ENCODE measurements around the gene CCNDBP1. TPM values are rescaled to one million over a fixed set of nuclear protein-coding genes. Genes with fewer than 3 reads are reported as not detected.

Gene CCNDBP1
- total and polyA plus RNA-seq, 2 experiments from 2014 or later, result 23.9 to 33.5 TPM

GRCh38 chr15:43211224-43211735, 26.1 kb downstream of the CCNDBP1 start:
- no peak overlapping the region for H3K4me2 ChIP-seq
- Mint-ChIP-seq H3K4me3 (no peak overlapping the region), H3K36me3 (ENCODE audit: low read depth) (no peaks in the 10 kb centered on the region), H3K27ac (no peak overlapping the region), H3K9me3 (no peaks in the 10 kb centered on the region), H3K4me1 (peaks cover 12% of the 10 kb centered on the region; the same call in 2 of the 3 replicates), H3K27me3 (ENCODE audit: insufficient read depth, low read depth, poor library complexity) (peaks cover 12% of the 10 kb centered on the region)
- DNase-seq (ENCODE audit: low spot score) (no peak), ATAC-seq (no peak)
- no peaks in the 10 kb centered on the region for H3K9me2 ChIP-seq (ENCODE audit: insufficient read depth)
- no peak overlapping the region for H3K27ac ChIP-seq (ENCODE audit: low read depth)
- H3K4me1 ChIP-seq (ENCODE audit: insufficient read depth), result no peaks in the 10 kb centered on the region
- no peak overlapping the region; the same call in 1 of the 2 replicates for H2AFZ ChIP-seq
- no peaks in the 10 kb centered on the region for H3K79me2 ChIP-seq (replicated peaks; ENCODE audit: insufficient read depth)
- H3K36me3 ChIP-seq (ENCODE audit: insufficient read depth), result no peaks in the 10 kb centered on the region
- no peak for TF ChIP-seq STAT1 (IDR thresholded peaks at IDR 0.05; ENCODE audit: unreplicated experiment)
- TF ChIP-seq JUNB (IDR thresholded peaks at IDR 0.05; ENCODE audit: unreplicated experiment), result no peak
- TF ChIP-seq ZNF331 (CRISPR knock-in tag; IDR thresholded peaks at IDR 0.05; ENCODE audit: low read depth), result no peak
- no peak for TF ChIP-seq EZH2 (IDR thresholded peaks at IDR 0.05; ENCODE audit: low read depth, unreplicated experiment)
- TF ChIP-seq REST (IDR thresholded peaks at IDR 0.05; ENCODE audit: unreplicated experiment), result no peak
- no peak for TF ChIP-seq CREB1 (CRISPR knock-in tag; IDR thresholded peaks at IDR 0.05; ENCODE audit: low read depth)
- TF ChIP-seq ZNF462 (CRISPR knock-in tag; IDR thresholded peaks at IDR 0.05), result no peak
- TF ChIP-seq EZH2phosphoT487 (IDR thresholded peaks at IDR 0.05; ENCODE audit: unreplicated experiment), result no peak
- no peak for TF ChIP-seq NANOG (IDR thresholded peaks at IDR 0.05; ENCODE audit: borderline replicate concordance)
- TF ChIP-seq, protein P1, sequence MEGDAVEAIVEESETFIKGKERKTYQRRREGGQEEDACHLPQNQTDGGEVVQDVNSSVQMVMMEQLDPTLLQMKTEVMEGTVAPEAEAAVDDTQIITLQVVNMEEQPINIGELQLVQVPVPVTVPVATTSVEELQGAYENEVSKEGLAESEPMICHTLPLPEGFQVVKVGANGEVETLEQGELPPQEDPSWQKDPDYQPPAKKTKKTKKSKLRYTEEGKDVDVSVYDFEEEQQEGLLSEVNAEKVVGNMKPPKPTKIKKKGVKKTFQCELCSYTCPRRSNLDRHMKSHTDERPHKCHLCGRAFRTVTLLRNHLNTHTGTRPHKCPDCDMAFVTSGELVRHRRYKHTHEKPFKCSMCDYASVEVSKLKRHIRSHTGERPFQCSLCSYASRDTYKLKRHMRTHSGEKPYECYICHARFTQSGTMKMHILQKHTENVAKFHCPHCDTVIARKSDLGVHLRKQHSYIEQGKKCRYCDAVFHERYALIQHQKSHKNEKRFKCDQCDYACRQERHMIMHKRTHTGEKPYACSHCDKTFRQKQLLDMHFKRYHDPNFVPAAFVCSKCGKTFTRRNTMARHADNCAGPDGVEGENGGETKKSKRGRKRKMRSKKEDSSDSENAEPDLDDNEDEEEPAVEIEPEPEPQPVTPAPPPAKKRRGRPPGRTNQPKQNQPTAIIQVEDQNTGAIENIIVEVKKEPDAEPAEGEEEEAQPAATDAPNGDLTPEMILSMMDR (conservative IDR thresholded peaks at IDR 0.05; ENCODE audit: low read depth in 2 of 2), result no peak
- no peak for TF ChIP-seq POLR2AphosphoS5 (IDR thresholded peaks at IDR 0.05; ENCODE audit: low read depth)
- H3K4me3 ChIP-seq, result no peak overlapping the region
- no peaks in the 10 kb centered on the region for H4K20me1 ChIP-seq (replicated peaks; ENCODE audit: insufficient read depth)
- no peaks in the 10 kb centered on the region for H3F3A ChIP-seq (replicated peaks; ENCODE audit: low read depth)
- H3K27me3 ChIP-seq (ENCODE audit: insufficient read depth), result no peaks in the 10 kb centered on the region
